Epithelial cell of esophagus (primary cell): ENCODE results near the gene EXOC3.

Experiments used
- DNase-seq: peaks from one replicate; pipeline ENCODE4 v3.0.0; 2010; ENCODE audit warnings: low read depth
- H3K4me3 ChIP-seq: 2 replicates; pipeline ENCODE4 v1.5.1; 2011; ENCODE audit warnings: mild to moderate bottlenecking, low read length, control low read depth
- CTCF ChIP-seq: IDR thresholded peaks from 2 replicates; pipeline ENCODE4 v1.5.1; 2011; ENCODE audit warnings: low read depth, mild to moderate bottlenecking, low read length, control low read depth, inconsistent platforms; ENCODE audit not compliant: insufficient read depth; ENCODE audit errors: missing control alignments

EXOC3 gene

GRCh38 chr5:432928-433791 lies 9.8 kb upstream of the EXOC3 start:
- no peak overlapping the region for H3K4me3 ChIP-seq
- DNase-seq: no peak
- no peak for TF ChIP-seq CTCF

GRCh38 chr5:433836-434235 lies 9.1 kb upstream of the EXOC3 start:
- no peak for TF ChIP-seq CTCF
- H3K4me3 ChIP-seq: no peak overlapping the region
- DNase-seq: no peak

- DNase-seq: no peak
- no peak overlapping the region for H3K4me3 ChIP-seq
- TF ChIP-seq CTCF: no peak
Observed at GRCh38 chr5:434443-435146, 8.4 kb upstream of the EXOC3 start.

GRCh38 chr5:435156-435790 lies 7.7 kb upstream of the EXOC3 start:
- no peak for DNase-seq
- H3K4me3 ChIP-seq: no peak overlapping the region
- TF ChIP-seq CTCF: no peak

GRCh38 chr5:435961-436640 lies 6.9 kb upstream of the EXOC3 start:
- TF ChIP-seq CTCF: peak; percentile 56
- no peak overlapping the region for H3K4me3 ChIP-seq
- DNase-seq: peak; percentile 36

- H3K4me3 ChIP-seq: no peak overlapping the region
- no peak for DNase-seq
- no peak for TF ChIP-seq CTCF
Observed at GRCh38 chr5:436641-436975, 6.4 kb upstream of the EXOC3 start.
